Fibroblast of villous mesenchyme (primary cell): Measurements from ENCODE around the gene SSBP3. TPM values are rescaled to one million over a fixed set of nuclear protein-coding genes. Genes with fewer than 3 reads are reported as not detected.

Experiments
- DNase-seq: peaks from one replicate; pipeline ENCODE4 v3.0.0-alpha.2; 2010; ENCODE audit warnings: low read depth
- H3K4me3 ChIP-seq: 2 replicates; pipeline ENCODE4 v1.5.1; 2011; ENCODE audit warnings: low read depth, mild to moderate bottlenecking, low read length
- CTCF ChIP-seq: IDR thresholded peaks from 2 replicates; pipeline ENCODE4 v1.5.1; 2012; ENCODE audit warnings: low read depth, mild to moderate bottlenecking, low read length; ENCODE audit not compliant: insufficient read depth
- total RNA-seq: library from RNA; depleted of rRNA; stranded (reverse); fragments of >200 nt; gene quantifications from 2 replicates; pipeline ENCODE4 v1.2.3, GENCODE V29; 2012

The SSBP3 gene
- total RNA-seq, 1 donor: 15.1 TPM

DNA sequence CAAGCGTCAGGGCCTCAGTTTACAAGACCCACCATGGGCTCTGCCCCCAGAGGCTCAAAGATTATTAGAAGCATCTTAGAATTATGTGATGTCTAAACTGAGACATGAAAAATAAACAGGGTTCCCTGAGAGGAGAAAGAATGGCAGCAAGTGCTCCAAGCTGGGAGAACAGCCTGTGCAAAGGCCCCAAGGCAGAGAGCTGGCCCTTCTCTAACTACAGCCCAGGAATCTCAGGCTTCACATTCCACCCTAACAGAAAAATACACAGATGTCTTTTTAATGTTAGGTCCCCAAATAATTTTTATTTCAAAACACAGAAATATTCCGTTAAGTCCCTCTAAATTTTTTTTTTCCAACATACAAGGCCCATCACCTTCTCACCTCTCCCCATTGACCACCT lies 21.7 kb downstream of the SSBP3 start:
- H3K4me3 ChIP-seq: no peak overlapping the region
- DNase-seq: no peak
- TF ChIP-seq CTCF: no peak

GRCh38 chr1:54381524-54381923 lies 24.7 kb downstream of the SSBP3 start:
- no peak for TF ChIP-seq CTCF
- no peak for DNase-seq

DNA sequence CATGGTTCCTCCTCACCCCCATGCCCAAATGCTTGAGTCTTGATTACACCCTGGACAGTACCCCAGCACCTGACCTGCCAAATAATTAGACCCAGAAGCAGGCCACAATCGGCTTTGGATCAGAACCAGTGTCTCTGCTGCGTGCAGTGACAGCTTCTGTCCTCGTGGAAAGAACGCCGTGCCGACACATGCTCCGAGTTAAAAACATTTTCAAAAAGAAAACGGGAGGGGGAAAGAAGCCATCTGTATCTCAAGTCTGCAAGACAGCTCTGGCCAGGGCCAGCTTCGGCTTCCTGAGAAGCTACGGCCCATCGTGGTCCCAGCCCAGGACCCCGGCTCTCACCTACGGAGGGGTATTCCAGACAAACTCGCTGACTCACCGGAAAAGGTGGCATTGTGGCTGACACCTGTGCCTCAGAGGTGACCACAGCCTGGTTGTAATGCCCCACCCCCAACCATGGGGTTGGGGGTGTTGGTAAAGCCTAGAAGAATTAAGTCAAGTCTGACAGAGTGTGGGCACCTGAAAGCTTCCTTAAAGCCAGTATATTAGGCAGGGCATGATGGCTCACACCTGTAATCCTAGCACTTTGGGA lies 25.8 kb downstream of the SSBP3 start:
- no peak for TF ChIP-seq CTCF

More at GRCh38 chr1:54381524-54381923, 24.7 kb downstream of the SSBP3 start:
- no peak overlapping the region for H3K4me3 ChIP-seq

DNA sequence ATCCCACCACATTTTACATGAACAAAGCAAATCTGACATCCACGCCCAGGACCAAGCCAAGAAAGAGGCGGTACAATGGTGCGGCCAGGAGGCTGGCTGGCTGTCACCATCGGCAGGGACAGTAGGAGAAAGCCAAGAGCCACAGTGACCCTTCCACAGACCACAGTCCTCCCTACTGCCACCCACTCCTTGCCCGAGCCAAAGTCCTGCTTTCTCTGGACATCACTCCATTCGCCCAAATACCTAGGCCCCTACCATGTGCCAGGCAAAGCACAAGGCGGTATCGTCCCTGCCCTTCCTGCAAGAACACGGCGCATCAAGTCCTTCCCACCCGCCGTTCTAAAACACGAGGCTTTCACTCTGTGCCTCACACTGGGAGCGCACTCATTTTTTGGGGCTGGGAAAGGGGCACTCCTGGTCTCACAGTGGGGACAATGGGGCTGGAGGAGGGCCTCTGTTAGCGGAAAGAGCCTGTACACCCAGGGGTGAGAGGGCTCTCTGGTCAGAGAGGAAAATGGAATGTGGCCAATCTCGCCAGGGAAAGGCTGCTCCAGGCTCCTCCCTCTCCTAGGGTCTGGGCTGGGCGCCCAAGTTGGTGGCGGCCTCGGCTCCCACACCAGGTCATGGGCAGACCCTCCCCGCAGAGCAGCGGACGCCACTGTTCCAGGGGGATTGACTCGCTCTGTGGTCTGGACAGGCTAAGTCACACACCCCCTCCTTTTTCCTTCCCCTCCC lies 26.5 kb downstream of the SSBP3 start:
- no peak overlapping the region for H3K4me3 ChIP-seq
- no peak for TF ChIP-seq CTCF
- no peak for DNase-seq

More for the DNA sequence above, 25.8 kb downstream of the SSBP3 start:
- no peak overlapping the region for H3K4me3 ChIP-seq
- no peak for DNase-seq

GRCh38 chr1:54378874-54379554 lies 27.2 kb downstream of the SSBP3 start:
- H3K4me3 ChIP-seq: no peak overlapping the region
- no peak for DNase-seq
- no peak for TF ChIP-seq CTCF

DNA sequence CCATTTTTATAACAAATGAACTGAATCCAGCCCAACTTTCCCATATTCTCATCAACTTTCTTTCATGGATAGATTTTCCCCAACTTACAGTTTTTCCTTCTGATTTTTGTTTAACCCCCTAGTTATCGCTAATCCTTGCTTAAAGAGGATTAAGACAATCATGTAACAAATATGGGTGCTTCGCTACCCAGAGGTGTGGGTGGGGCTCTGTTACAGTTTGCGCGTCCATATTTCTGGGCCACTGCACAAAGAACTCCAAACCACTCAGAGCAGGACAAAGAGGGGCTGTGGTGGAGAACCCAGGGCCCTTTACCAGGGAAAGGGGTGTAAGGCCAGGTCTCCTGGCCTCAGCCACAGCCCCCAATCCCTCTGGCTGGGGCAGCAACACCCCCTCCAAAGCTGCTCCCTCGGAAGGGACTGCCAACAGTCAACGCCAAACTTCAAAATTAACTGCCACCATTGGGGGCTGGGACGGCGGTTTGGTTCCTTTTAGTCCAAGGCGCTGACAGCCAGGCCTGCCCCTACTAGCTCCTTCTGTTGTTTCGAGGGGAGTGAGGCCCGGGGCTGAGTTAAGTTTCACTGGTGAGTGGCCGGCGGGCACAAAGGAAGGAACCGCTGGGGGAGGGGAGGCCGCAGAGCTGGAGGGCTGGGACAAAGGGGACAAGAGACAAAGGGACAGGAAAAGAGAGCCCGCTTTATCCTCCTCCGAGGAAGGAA lies 27.9 kb downstream of the SSBP3 start:
- no peak for TF ChIP-seq CTCF
- no peak for DNase-seq
- no peak overlapping the region for H3K4me3 ChIP-seq
